HEK293T (cell line): ENCODE data around the gene C3orf22.
"Not testable (repeated sequence)": the region's sequence is repeated elsewhere in the genome, so short reads cannot be mapped to it uniquely, and the experiment has no call there.

Experiments used
- CTCF ChIA-PET: fragments of 350-600 bp; formaldehyde crosslinking; extraction: SDS; loops from one replicate; lab custom pipeline; 2021; ENCODE audit warnings: antibody characterized with exemption, inconsistent platforms; lab: Yijun Ruan, JAX
- POLR2A ChIA-PET: fragments of 350-600 bp; formaldehyde crosslinking; extraction: SDS; loops from one replicate; lab custom pipeline; 2020; ENCODE audit warnings: antibody characterized with exemption, inconsistent platforms; lab: Yijun Ruan, JAX
- DNase-seq: peaks from one replicate; pipeline ENCODE4 v3.0.0; 2012; ENCODE audit warnings: mixed read lengths; ENCODE audit errors: extremely low spot score
- ARNT ChIP-seq: fragments of 450-650 bp; IDR thresholded peaks from 2 replicates; pipeline ENCODE4 v1.6.1; 2017; ENCODE audit warnings: mild to moderate bottlenecking
- BHLHE40 ChIP-seq: fragments of 450-650 bp; IDR thresholded peaks from 2 replicates; pipeline ENCODE4 v1.6.1; 2016; ENCODE audit warnings: mild to moderate bottlenecking, moderate library complexity, borderline replicate concordance
- CTBP1 ChIP-seq: fragments of 450-650 bp; IDR thresholded peaks from 2 replicates; pipeline ENCODE4 v1.6.1; 2016; ENCODE audit warnings: borderline replicate concordance
- ELF4 ChIP-seq: fragments of 450-650 bp; IDR thresholded peaks from 2 replicates; pipeline ENCODE4 v1.6.1; 2017; ENCODE audit warnings: antibody characterized with exemption
- FOXA1 ChIP-seq: fragments of 450-650 bp; IDR thresholded peaks from 2 replicates; pipeline ENCODE4 v1.6.1; 2016; ENCODE audit warnings: mild to moderate bottlenecking
- FOXK2 ChIP-seq: fragments of 450-650 bp; IDR thresholded peaks from 2 replicates; pipeline ENCODE4 v1.6.1; 2016; ENCODE audit warnings: mild to moderate bottlenecking
- FOXM1 ChIP-seq: fragments of 450-650 bp; IDR thresholded peaks from 2 replicates; pipeline ENCODE4 v1.6.1; 2017; ENCODE audit warnings: mild to moderate bottlenecking, borderline replicate concordance
- HDGF ChIP-seq: fragments of 450-650 bp; IDR thresholded peaks from 2 replicates; pipeline ENCODE4 v1.6.1; 2017; ENCODE audit warnings: antibody characterized with exemption, borderline replicate concordance
- L3MBTL2 ChIP-seq: fragments of 450-650 bp; conservative IDR thresholded peaks from 2 replicates; pipeline ENCODE4 v1.6.1; 2016; ENCODE audit warnings: mild to moderate bottlenecking
- LEF1 ChIP-seq: fragments of 450-650 bp; IDR thresholded peaks from 2 replicates; pipeline ENCODE4 v1.6.1; 2017; ENCODE audit warnings: mild to moderate bottlenecking, borderline replicate concordance
- NFRKB ChIP-seq: fragments of 450-650 bp; IDR thresholded peaks from 2 replicates; pipeline ENCODE4 v1.6.1; 2016; ENCODE audit warnings: mild to moderate bottlenecking, moderate library complexity
- SP1 ChIP-seq: fragments of 450-650 bp; IDR thresholded peaks from 2 replicates; pipeline ENCODE4 v1.6.1; 2017
- SUZ12 ChIP-seq: fragments of 450-650 bp; IDR thresholded peaks from 2 replicates; pipeline ENCODE4 v1.6.1; 2016; ENCODE audit warnings: mild to moderate bottlenecking
- TARDBP ChIP-seq: fragments of 450-650 bp; IDR thresholded peaks from 2 replicates; pipeline ENCODE4 v1.6.1; 2016
- ZNF384 ChIP-seq: fragments of 450-650 bp; IDR thresholded peaks from 2 replicates; pipeline ENCODE4 v1.6.1; 2016
- TF ChIP-seq, protein P1 (sequence below): fragments of 450-650 bp; IDR thresholded peaks from 2 replicates; pipeline ENCODE4 v1.6.1; 2016

Gene C3orf22

DNA sequence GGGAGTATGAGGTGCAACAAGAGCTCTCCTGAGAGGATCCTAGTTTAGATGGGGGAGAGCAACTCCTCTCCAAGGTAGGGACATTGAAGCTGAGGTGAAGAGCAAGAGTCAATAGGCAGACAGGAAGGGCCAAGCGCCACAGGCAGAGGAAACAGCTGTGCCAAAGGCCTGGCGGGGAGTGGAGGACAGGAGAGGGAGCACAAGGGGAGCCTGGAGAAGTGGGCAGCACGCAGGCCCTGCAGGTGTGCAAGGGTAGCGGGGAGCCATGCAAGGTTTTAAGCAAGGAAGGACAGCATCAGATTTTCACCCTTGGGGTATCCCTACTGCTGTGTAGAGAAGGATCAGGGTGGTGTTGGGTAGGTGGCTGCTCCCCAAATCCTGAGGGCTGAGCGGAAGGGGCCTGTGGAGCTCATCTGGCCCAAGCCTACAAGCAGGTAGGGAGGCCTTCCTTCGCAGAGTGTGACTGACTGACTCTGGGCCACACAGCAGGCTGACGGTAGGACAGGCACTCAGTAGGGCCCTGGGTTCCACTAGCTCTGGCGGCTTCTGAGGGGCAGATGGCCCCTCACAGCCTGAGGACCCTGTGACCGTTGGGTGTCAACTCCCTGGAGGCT, 21.5 kb downstream of the C3orf22 start:
- DNase-seq = no peak
- TF ChIP-seq HDGF (no peak), ARNT (no peak)
- ChIA-PET POLR2A (interaction anchor here (1.2 kb wide), 1 partner anchor 10 kb away, joined by 3 read pairs; no protein-coding TSS in a partner anchor), CTCF (no interaction called here)

DNA sequence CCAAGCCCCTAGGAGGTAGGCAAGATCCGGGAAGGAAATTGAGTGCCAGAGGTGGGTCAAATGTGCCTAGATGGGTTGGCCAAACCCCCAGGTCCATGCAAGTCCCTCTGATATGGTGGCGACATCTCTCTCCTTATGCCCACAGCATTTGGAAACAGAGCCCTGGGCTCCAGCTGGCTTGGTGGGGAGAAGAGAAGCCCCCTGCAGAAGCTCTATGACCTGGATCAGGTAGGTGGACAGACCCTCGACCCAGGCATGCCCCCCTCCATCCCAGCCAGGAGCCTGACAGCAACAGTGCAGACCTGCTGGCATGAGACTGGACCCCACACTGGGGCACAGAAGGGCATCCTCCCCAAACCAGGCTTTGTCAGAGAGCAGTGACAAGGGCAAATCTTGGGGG, 22.6 kb downstream of the C3orf22 start:
- DNase-seq = no peak
- POLR2A ChIA-PET = no interaction called here
- CTCF ChIA-PET = no interaction called here
- no peak for TF ChIP-seq FOXM1
- no peak for TF ChIP-seq NFRKB
- no peak for TF ChIP-seq CTBP1
- no peak for TF ChIP-seq ZNF384
- no peak for TF ChIP-seq ELF4
- no peak for TF ChIP-seq FOXA1
- no peak for TF ChIP-seq FOXK2
- TF ChIP-seq SUZ12 = no peak

DNA sequence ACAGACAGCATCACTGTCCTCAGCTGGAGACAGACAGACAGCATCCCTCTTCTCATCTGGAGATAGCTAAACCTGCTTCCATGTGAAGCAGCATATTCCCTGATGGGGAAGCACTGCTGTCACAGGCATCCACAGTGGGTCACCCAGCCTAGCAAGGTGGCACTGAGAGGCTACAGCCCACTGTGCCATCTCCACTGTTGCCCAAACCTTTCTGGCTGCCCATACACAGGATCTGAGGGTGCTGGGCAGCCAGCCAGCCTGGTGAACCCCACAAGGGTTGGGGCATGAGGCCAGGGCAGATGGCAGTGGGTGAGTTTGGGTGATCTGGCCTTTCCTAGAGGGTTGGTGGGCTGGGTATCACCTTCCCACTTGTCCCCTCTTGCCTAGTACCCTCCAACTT, 23.1 kb downstream of the C3orf22 start:
- CTCF ChIA-PET = no interaction called here
- TF ChIP-seq ZNF384 = no peak
- TF ChIP-seq FOXK2 = no peak
- no peak for TF ChIP-seq FOXM1
- no peak for TF ChIP-seq ELF4
- TF ChIP-seq SP1 = no peak
- TF ChIP-seq ARNT = no peak
- POLR2A ChIA-PET = no interaction called here
- no peak for DNase-seq

DNA sequence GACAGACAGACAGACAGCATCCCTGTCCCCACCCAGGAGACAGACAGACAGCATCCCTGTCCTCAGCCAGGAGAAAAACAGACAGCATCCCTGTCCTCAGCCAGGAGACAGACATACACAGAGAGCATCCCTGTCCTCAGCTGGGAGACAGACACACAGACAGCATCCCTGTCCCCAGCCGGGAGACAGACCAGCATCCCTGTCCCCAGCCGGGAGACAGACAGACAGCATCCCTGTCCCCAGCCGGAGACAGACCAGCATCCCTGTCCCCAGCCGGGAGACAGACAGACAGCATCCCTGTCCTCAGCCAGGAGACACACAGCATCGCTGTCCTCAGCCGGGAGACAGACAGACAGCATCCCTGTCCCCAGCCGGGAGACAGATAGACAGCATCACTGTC, 24.0 kb downstream of the C3orf22 start:
- POLR2A ChIA-PET, CTCF ChIA-PET, DNase-seq: not testable (repeated sequence)

DNA sequence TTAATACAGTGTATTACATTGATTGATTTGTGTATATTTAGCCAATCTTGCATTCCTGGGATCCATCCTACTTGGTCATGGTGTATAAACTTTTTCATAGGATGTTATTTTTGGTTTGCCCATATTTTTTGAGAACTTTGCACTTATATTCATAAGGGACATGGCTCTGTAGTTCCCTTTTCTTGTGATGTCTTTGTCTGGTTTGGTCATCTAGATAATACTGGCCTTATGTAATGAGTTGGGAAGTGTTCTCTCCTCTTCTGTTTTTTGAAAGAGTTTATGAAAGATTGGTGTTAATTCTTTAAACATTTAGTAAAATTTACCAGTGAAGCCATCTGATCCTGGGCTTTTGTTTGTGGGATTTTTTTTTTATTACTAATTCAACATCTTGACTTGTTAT, 25.2 kb downstream of the C3orf22 start:
- DNase-seq = no peak
- no peak for TF ChIP-seq TARDBP
- TF ChIP-seq, protein P1, sequence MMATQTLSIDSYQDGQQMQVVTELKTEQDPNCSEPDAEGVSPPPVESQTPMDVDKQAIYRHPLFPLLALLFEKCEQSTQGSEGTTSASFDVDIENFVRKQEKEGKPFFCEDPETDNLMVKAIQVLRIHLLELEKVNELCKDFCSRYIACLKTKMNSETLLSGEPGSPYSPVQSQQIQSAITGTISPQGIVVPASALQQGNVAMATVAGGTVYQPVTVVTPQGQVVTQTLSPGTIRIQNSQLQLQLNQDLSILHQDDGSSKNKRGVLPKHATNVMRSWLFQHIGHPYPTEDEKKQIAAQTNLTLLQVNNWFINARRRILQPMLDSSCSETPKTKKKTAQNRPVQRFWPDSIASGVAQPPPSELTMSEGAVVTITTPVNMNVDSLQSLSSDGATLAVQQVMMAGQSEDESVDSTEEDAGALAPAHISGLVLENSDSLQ = no peak
- TF ChIP-seq FOXK2 = no peak
- TF ChIP-seq BHLHE40 = no peak
- TF ChIP-seq FOXM1 = no peak
- TF ChIP-seq ELF4 = no peak
- TF ChIP-seq L3MBTL2 = no peak
- TF ChIP-seq LEF1 = no peak
- no peak for TF ChIP-seq CTBP1
- TF ChIP-seq SUZ12 = no peak
- TF ChIP-seq FOXA1 = no peak
- no peak for TF ChIP-seq ZNF384
- no peak for TF ChIP-seq SP1
- TF ChIP-seq NFRKB = no peak
- ChIA-PET POLR2A (no interaction called here), CTCF (interaction anchor here (1.1 kb wide), 1 partner anchor 10 kb away, joined by 3 read pairs; no protein-coding TSS in a partner anchor)

DNA sequence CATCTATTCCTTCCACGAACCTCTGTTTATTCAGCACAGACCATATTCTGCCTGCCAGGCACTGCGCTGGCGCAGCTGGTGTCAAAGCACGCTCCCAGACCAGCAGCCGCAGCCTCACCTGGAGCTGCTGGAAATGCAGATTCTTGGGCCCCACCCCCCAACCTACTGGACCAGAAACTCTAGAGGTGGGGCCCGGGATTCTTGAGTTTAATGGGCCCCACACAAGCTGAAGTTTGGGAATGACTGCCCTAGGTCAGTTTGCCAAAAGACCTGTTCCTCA, 27.7 kb downstream of the C3orf22 start:
- ChIA-PET CTCF (no interaction called here), POLR2A (no interaction called here)
- TF ChIP-seq ZNF384 = no peak
- no peak for TF ChIP-seq NFRKB
- no peak for TF ChIP-seq FOXK2
- TF ChIP-seq SUZ12 = no peak
- no peak for TF ChIP-seq TARDBP
- no peak for TF ChIP-seq CTBP1
- no peak for TF ChIP-seq BHLHE40
- TF ChIP-seq ELF4 = no peak
- no peak for DNase-seq

DNA sequence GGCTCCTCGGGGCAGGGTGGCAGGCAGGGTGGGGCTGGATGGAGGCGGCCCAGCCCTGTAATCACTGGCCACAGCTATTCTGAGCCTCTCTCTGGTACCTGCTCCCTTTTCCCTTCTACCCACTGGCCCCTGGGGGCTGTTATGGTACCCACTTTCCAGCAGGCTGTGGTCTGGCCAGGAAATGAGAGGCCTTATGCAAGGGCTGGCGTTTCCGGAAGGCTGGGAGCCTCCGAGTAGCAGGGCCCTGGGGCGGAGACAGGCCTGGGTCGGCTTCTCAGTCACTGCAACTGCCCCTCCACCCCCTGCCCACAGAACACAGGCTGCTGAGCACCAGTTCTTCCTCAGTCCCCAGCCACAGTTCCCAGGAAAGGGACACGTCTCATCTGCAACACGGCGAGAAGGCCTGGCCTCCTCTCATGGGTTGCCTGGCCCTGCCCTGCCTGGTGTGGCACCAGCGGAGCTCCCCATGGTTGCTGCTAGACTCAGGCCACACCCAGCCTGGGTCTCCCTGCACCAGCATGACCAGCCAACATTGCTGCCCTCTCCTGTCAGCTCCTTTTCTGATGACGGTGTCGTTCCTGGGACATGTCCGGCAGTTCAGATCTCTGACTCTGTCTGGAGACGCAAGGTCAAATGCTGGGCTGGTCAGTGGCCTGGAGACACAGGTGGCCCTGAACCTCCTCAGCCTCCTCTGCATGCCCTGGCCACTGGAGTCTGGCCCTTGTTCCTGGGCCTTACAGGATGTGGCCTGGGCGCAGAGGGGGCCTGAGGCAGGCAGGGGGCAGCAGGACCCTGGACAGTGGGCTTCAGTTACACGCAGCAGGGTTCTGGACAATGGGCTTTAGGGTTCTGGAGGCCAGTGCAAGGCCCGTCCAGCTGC, 28.3 kb downstream of the C3orf22 start:
- DNase-seq = no peak
- TF ChIP-seq BHLHE40 (no peak), FOXM1 (no peak), LEF1 (no peak), SUZ12 (no peak), NFRKB (no peak), FOXK2 (no peak), ELF4 (no peak), ARNT (no peak), ZNF384 (no peak), TARDBP (no peak), SP1 (no peak), L3MBTL2 (no peak)
- TF ChIP-seq, protein P1 = no peak
- ChIA-PET POLR2A (no interaction called here), CTCF (no interaction called here)
